T-helper 1 cell treated with Interleukin-12 subunit alpha and Interleukin-12 subunit beta and Interleukin-4 antibody, amounts not matched to agents 30 μg/mL and 1 μg/mL, for 36 hours (primary cell): ENCODE results near the gene SQSTM1.

Experiments used
- H3K27ac Mint-ChIP-seq: one replicate; pipeline ENCODE4 v1.8.0; 2021; ENCODE audit warnings: mild to moderate bottlenecking, mixed read lengths
- H3K27me3 Mint-ChIP-seq: one replicate; pipeline ENCODE4 v1.8.0; 2021; ENCODE audit warnings: low read depth, mixed read lengths
- H3K36me3 Mint-ChIP-seq: one replicate; pipeline ENCODE4 v1.8.0; 2021; ENCODE audit warnings: low read depth, mixed read lengths
- H3K4me1 Mint-ChIP-seq: one replicate; pipeline ENCODE4 v1.8.0; 2021; ENCODE audit warnings: low read depth, mixed read lengths
- H3K4me3 Mint-ChIP-seq: one replicate; pipeline ENCODE4 v1.8.0; 2021; ENCODE audit warnings: mild to moderate bottlenecking, moderate library complexity, mixed read lengths
- H3K9me3 Mint-ChIP-seq: one replicate; pipeline ENCODE4 v1.8.0; 2021; ENCODE audit warnings: mixed read lengths

The SQSTM1 gene

DNA sequence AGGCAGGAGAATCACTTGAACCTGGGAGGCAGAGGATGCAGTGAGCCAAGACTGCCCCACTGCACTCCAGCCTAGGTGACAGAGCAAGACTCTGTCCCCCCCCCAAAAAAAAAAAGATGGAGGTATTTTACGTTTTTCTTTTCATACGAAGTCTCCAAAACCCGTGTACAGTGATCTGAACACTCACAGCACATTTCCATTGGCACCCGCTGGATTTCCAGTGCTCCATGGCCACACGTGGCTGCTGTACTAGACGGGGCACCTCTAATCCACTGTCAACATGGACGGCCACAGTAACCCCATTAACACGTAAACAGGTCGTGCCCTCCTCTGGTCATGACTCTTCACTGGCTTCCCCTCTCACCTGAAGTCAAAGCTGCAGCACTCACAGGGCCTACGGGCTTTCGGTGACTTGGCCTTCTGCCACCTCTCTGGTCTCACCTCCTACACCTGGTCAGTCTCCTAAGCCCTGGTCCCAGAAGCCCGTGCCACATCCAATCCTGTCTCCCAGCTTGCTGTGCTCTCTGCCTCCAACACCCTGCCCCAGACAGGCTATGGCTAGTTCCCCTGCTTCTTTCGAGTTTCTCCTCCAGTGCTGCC, 64.9 kb downstream of the SQSTM1 start:
- H3K27ac Mint-ChIP-seq: no peak overlapping the region

DNA sequence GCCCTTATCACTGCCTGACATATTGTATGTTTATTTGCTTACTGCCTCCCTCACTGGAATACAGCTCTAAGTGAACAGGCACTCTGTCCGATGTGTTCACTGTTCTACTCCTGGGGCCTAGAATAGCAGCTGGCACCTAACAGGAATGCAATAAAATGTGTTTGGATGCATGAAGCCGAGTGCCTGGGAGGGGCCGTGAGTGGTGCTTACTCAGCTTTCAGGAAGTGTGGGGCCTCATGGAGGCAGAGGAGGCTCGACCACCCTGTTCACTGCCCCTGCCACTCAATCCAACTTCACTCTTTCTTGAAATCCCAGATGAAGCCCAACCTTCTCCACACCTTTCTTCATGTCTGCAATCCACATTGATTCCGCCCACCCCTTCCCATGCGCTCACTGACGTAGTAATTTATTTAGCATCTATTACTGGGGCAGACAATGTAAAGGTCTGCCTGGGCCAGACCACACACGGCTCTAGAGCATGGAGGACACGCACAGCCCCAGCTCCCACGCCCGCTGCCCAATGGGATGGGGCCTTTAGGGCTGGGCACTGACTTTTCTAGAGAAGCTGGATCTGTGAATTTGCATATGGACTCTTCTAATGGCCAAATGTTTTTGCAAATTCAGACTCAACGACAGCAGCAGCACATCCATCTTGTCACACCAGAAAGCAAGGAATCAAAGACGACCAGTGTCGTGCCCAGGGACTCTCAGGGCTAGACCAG, 65.6 kb downstream of the SQSTM1 start:
- H3K4me1 Mint-ChIP-seq: no peaks in the 10 kb centered on the region
- no peaks in the 10 kb centered on the region for H3K27me3 Mint-ChIP-seq
- H3K9me3 Mint-ChIP-seq: peaks cover 27% of the 10 kb centered on the region
- H3K27ac Mint-ChIP-seq: no peak overlapping the region
- H3K36me3 Mint-ChIP-seq: peaks cover 71% of the 10 kb centered on the region
- no peak overlapping the region for H3K4me3 Mint-ChIP-seq

More for the DNA sequence above, 64.9 kb downstream of the SQSTM1 start:
- no peak overlapping the region for H3K4me3 Mint-ChIP-seq
- H3K9me3 Mint-ChIP-seq: peaks cover 27% of the 10 kb centered on the region
- no peaks in the 10 kb centered on the region for H3K4me1 Mint-ChIP-seq
- H3K36me3 Mint-ChIP-seq: peaks cover 69% of the 10 kb centered on the region
- H3K27me3 Mint-ChIP-seq: no peaks in the 10 kb centered on the region

DNA sequence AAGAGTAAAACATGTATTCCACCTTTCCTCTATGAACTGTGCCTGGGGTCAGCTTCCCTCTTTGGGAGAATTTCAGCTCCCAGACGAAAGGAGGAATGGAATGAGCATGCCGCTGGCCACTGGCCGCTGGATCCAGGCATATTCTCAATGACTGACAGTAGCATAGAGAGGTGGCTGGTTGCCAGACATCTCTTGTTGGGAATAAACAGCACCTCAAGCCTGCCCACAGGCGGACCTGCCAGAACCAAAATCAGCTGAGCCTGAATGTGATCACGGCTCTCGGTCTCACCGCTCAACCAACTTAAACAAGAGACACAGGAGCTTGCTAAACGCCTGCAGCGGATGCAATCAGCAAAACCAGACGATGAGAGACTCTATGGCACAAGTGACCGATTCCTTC, 66.4 kb downstream of the SQSTM1 start:
- Mint-ChIP-seq H3K4me3 (no peak overlapping the region), H3K4me1 (no peaks in the 10 kb centered on the region), H3K36me3 (peaks cover 73% of the 10 kb centered on the region), H3K9me3 (peaks cover 27% of the 10 kb centered on the region), H3K27me3 (no peaks in the 10 kb centered on the region), H3K27ac (no peak overlapping the region)
